Activated T-cell treated with anti-CD3 and anti-CD28 coated beads, Interleukin-2, amount 50 U/mL, for 4 hours (primary cell): ENCODE measurements around the gene ETNK2. TPM values are rescaled to one million over a fixed set of nuclear protein-coding genes. Genes with fewer than 3 reads are reported as not detected.

Experiments
- ATAC-seq, 2 donors: fragments of 200-7000 bp; cut with Tn5 transposase; one replicate each; pipeline ENCODE4 v1.10.0; 2021
- DNase-seq: peaks from one replicate; pipeline ENCODE4 v3.0.0-alpha.2; 2020
- H3K27me3 Mint-ChIP-seq: one replicate; pipeline ENCODE4 v1.8.0; 2021; ENCODE audit warnings: low read depth, mixed read lengths
- H3K36me3 Mint-ChIP-seq: one replicate; pipeline ENCODE4 v1.8.0; 2022; ENCODE audit warnings: mixed read lengths; ENCODE audit not compliant: insufficient read depth
- H3K4me1 Mint-ChIP-seq: one replicate; pipeline ENCODE4 v1.8.0; 2021; ENCODE audit warnings: low read depth, mixed read lengths
- H3K4me3 Mint-ChIP-seq: one replicate; pipeline ENCODE4 v1.8.0; 2021; ENCODE audit warnings: mild to moderate bottlenecking, moderate library complexity, mixed read lengths
- H3K9me3 Mint-ChIP-seq: one replicate; pipeline ENCODE4 v1.8.0; 2021; ENCODE audit warnings: mixed read lengths
- total RNA-seq, 3 donors: library from RNA; stranded (reverse); gene quantifications; one replicate each; pipeline ENCODE4 v1.2.1, GENCODE V29; 2021

ETNK2 gene
- total RNA-seq, 3 donors from 2014 or later: 0.79 to 1.2 (median 0.99) TPM

DNA sequence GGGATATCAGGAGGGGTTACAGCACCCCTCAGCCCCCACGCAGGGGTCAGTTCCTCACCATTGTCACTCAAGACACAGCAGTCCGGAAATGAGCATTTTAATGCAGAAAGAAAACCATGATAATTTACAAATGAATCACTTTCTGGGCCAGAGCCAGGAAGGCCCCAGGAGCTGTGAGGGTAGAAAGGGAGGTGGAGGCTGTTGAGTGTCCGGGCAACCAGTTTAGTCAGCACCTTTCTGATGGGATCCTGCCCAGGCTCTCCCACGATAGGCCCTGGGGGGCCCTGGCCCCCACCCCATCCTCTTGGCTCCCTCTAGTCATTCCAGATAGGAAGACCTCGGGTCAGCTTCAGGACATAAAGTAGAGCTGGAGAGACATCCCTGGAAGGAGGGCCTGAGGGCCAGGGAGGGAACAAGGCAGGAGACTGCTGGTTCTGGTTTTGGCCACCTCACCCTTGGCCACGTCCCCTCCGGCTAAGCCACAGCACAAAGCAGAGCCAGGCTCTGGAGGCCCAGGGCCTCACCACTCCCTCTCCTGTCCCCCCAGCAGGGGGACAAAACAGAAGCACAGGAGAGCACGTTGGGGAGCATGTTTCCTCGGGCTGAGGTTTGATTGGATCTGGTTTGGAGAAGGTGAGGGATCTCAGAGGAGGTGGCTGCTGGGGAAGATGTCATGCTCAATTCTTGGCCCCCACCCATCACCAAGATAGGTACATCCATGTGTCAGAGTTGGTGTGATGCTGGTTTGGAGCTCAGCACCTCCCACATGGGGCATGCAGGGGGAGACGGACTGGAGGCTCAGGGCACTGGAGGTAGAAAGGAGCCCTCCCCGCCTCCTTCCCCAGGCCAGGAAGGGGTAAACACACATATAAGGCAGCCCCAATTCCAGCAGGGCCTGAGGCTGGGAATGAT lies 20.6 kb downstream of the ETNK2 start:
- no peak for ATAC-seq
- Mint-ChIP-seq H3K4me3 (no peak overlapping the region), H3K27me3 (no peaks in the 10 kb centered on the region), H3K36me3 (no peaks in the 10 kb centered on the region), H3K4me1 (peaks cover 13% of the 10 kb centered on the region), H3K9me3 (no peaks in the 10 kb centered on the region)
- no peak for DNase-seq

DNA sequence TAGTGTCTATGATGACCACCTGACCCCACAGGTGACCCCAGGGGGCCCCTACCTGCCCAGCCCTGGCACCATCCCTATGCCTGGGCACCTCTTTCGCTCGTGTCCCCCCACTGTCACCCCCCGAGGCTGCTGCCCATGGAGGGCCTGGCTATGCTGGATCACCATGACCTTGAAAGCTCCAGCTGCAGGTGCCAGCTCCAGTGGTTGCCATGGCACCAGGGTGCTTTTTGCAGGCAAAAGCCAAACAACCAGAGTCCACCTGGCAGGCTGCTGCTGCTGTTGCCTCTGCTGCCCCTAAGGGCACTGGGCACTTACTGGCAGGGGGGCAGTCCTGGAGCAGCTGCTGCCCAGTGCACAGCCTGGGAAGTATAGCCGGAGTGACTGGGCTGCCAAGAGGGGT lies 21.7 kb downstream of the ETNK2 start:
- Mint-ChIP-seq H3K4me1 (peaks cover 13% of the 10 kb centered on the region), H3K36me3 (no peaks in the 10 kb centered on the region), H3K9me3 (no peaks in the 10 kb centered on the region), H3K27me3 (no peaks in the 10 kb centered on the region), H3K4me3 (no peak overlapping the region)
- DNase-seq (no peak), ATAC-seq (no peak)

DNA sequence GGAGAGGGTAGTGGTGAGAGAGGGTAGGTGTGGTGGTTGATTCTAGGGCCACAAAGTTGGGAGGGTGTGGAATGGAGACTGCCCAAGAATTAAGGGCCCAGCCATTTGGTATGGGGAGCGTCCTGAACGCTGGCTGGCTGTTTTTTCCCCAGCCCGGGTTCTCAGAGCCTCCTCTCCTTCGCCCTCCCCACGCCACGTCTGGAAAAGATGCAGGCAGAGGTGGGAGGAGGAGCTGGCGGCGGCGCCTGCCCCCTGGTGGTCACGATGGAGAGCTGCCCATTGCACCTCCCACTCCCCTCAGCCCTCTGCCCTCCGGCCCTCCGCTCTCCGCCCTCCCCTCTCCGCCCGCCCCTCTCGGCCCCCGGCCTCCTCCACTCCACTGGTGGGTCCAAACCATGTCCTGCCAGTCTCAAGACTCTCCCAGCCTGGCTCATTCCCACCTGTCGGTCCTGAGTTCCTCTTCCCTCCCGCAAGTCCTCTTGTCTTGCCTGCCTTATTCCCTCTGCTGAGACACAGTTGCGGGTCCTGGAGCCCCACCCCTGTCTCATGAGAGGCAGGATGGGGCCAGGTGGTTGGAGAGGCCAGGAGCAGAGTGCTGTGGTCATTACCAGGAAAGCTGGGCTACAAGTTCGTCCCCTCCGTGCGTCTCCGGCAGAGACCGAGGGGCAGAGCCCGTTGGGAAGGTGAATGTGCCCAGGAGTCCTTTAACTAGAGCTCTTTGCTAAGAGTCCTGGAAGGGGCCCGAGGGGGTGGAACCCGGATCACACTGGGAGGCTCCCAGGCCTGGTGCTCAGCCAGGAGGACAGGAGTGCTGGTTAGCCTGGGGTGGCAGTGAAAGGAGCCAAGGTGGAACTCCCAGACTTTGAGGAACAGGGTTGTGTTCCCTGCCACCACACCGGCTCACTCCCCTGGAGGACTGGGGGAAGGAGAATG lies 22.6 kb downstream of the ETNK2 start:
- Mint-ChIP-seq H3K36me3 (no peaks in the 10 kb centered on the region), H3K9me3 (no peaks in the 10 kb centered on the region), H3K4me1 (peaks cover 13% of the 10 kb centered on the region), H3K27me3 (no peaks in the 10 kb centered on the region), H3K4me3 (no peak overlapping the region)
- peak; percentile 86 to 92 for ATAC-seq
- peak; percentile 50 for DNase-seq

DNA sequence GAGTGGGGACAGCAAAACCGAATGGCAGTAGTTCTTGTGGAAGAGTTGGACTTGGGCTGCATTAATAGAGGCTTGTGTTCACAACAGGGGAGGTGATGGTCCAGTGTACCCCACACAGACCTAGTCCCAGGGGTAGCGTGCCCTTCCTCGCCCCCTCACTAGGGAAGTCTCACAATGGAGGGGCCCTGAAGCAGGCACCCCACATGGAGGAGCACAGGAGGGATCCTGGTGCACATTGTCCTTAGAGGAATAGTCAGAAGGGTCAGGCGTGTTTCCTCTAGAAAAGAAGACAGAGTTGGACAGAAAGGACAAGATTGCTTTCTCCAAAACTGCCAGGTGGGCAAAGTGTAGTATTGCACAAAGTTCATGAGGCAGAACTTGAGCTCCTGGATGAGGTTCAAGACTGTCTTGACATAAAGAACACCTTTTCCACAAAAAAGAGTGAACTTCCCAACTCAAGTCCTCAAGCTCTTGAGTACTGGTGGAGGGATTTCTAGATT lies 23.3 kb downstream of the ETNK2 start:
- Mint-ChIP-seq H3K27me3 (no peaks in the 10 kb centered on the region), H3K4me3 (no peak overlapping the region), H3K9me3 (no peaks in the 10 kb centered on the region), H3K36me3 (no peaks in the 10 kb centered on the region), H3K4me1 (peaks cover 13% of the 10 kb centered on the region)
- DNase-seq (no peak), ATAC-seq (peak; percentile 8 to 19)

DNA sequence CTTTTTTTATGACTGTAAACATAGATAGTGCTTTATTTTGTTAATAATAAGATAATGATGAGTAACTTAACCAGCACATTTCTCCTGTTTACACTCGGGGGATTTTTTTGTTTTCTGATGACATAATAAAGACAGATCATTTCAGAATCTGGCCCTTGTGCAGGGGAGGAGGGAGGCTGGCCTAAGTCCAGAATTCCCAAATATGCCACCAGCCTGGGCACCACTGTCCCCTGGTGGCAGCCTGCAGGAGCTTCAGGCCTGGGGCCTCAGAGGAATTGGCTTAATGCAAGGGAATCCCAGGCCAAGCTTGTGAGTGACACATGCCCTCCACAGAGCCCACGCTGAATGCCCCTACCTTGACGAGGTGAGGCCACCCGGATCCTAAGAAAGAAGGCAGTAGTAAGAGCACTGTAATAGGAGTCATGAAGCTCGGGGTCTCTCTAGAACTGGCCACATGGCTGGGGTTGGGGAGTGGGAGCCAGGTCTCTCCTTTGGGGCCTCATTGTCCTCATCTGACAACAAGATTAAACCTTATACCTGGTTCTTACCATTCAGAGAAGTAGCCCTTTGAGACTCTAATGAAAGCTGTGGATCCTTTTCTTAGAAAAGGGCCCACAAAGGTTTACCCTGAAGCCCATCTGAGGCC lies 24.1 kb downstream of the ETNK2 start:
- no peak for DNase-seq
- no peaks in the 10 kb centered on the region for H3K36me3 Mint-ChIP-seq

DNA sequence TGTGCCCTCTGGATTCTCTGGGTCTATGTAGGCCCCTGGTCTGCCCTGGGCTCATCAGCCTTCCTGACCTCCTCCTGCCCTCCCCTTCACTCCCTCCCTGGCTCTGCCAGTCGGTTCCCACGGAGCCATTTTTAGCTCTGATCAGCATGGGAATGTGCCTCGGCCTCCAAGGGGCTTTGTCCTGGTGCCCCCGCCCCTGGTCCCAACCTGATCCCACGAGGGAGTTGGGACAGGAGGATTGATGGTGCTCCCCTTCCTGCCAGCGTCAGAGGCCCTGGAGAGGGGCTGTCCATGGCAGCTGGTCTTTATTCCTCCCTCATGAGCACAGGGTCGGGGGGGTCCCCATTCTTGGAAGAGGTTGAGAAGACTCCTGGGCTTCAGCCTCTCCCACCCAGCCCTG lies 24.9 kb downstream of the ETNK2 start:
- ATAC-seq: no peak
- H3K9me3 Mint-ChIP-seq: no peaks in the 10 kb centered on the region
- H3K36me3 Mint-ChIP-seq: no peaks in the 10 kb centered on the region

More for the DNA sequence above, 24.1 kb downstream of the ETNK2 start:
- Mint-ChIP-seq H3K4me3 (no peak overlapping the region), H3K9me3 (no peaks in the 10 kb centered on the region), H3K27me3 (no peaks in the 10 kb centered on the region), H3K4me1 (peaks cover 13% of the 10 kb centered on the region)
- ATAC-seq: no peak

DNA sequence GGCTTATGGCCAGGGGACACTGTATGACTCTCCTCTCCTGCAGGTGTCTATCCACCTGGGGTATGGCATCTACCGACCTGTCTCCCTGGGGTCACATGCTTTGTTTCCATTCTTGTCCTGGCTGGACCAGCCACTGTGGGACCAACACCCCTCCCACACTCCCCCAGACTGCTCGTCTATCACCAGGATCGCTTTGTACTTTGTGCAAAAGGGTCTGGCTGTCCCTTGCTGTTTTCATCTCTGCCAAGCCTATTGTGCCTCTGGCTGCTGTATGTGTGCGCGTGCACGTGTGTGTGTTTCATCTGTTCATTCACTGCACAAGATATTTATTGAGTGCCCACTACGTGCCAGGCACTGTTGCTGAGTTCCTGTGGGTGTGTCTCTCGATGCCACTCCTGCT lies 25.5 kb downstream of the ETNK2 start:
- DNase-seq: no peak
- ATAC-seq: no peak
- Mint-ChIP-seq H3K36me3 (no peaks in the 10 kb centered on the region), H3K4me1 (peaks cover 13% of the 10 kb centered on the region), H3K4me3 (no peak overlapping the region), H3K9me3 (no peaks in the 10 kb centered on the region), H3K27me3 (no peaks in the 10 kb centered on the region)

More for the DNA sequence above, 24.9 kb downstream of the ETNK2 start:
- peaks cover 13% of the 10 kb centered on the region for H3K4me1 Mint-ChIP-seq
- H3K4me3 Mint-ChIP-seq: no peak overlapping the region
- DNase-seq: no peak
- no peaks in the 10 kb centered on the region for H3K27me3 Mint-ChIP-seq

DNA sequence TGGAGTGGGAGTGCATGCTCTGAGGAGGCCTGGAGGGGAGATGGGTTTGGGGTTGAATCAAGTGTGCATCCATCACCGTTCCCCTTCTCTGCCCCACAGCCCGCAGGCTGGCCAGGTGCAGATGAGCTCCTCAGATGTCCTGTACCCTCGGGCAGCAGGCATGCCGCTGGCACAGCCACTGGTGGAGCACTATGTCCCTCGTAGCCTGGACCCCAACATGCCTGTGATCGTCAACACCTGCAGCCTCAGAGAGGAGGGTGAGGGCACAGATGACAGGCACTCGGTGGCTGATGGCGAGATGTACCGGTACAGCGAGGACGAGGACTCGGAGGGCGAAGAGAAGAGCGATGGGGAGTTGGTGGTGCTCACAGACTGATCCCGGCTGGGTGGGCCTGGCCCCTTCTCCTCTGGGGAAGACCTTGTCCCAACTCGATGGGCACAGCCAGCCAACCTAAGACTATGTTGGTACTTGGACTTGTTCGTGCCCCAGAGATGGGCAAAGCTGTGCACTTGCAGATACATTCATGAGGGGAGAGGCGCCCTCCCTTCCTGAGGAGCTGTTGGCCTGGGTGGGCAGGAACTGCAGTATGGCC lies 26.0 kb downstream of the ETNK2 start:
- ATAC-seq (no peak), DNase-seq (no peak)
- Mint-ChIP-seq H3K36me3 (no peaks in the 10 kb centered on the region), H3K27me3 (no peaks in the 10 kb centered on the region), H3K4me3 (no peak overlapping the region), H3K4me1 (peaks cover 13% of the 10 kb centered on the region), H3K9me3 (no peaks in the 10 kb centered on the region)

DNA sequence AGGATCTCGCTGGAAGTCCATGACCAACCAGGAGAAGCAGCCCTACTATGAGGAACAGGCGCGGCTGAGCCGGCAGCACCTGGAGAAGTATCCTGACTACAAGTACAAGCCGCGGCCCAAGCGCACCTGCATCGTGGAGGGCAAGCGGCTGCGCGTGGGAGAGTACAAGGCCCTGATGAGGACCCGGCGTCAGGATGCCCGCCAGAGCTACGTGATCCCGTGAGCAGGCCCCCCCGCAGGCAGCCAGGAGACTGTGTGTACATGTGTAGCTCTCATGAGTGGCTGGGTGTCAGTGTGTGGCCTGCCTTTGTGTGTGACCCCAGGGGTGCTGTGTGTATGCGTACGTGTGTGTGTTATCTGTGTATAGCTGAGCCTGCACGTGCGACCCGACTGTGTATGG lies 27.2 kb downstream of the ETNK2 start:
- ATAC-seq (no peak), DNase-seq (no peak)
- H3K4me1 Mint-ChIP-seq: peaks cover 13% of the 10 kb centered on the region
- no peaks in the 10 kb centered on the region for H3K36me3 Mint-ChIP-seq
- H3K9me3 Mint-ChIP-seq: no peaks in the 10 kb centered on the region
- no peaks in the 10 kb centered on the region for H3K27me3 Mint-ChIP-seq
- H3K4me3 Mint-ChIP-seq: no peak overlapping the region

DNA sequence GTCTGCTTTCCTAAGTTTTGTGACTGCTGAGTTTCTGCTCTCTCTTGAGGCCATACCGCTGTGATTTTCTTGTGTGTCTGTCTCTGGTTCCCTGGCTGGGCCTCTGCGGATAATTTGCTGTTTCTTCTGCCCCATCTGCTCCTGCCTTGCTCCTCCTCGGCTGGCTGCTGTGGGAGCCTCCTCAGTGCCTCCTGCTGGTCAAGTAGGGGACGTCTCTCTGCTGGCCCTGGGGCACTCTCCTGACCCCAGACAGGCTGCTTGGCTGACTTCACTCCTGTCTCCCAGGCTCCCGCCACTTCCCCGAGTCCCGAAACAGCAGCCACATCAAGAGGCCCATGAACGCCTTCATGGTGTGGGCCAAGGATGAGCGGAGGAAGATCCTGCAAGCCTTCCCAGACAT lies 28.5 kb downstream of the ETNK2 start:
- no peak overlapping the region for H3K4me3 Mint-ChIP-seq
- H3K4me1 Mint-ChIP-seq: peaks cover 3% of the 10 kb centered on the region
- H3K9me3 Mint-ChIP-seq: no peaks in the 10 kb centered on the region
- DNase-seq (no peak), ATAC-seq (no peak)
- no peaks in the 10 kb centered on the region for H3K27me3 Mint-ChIP-seq
- no peaks in the 10 kb centered on the region for H3K36me3 Mint-ChIP-seq

DNA sequence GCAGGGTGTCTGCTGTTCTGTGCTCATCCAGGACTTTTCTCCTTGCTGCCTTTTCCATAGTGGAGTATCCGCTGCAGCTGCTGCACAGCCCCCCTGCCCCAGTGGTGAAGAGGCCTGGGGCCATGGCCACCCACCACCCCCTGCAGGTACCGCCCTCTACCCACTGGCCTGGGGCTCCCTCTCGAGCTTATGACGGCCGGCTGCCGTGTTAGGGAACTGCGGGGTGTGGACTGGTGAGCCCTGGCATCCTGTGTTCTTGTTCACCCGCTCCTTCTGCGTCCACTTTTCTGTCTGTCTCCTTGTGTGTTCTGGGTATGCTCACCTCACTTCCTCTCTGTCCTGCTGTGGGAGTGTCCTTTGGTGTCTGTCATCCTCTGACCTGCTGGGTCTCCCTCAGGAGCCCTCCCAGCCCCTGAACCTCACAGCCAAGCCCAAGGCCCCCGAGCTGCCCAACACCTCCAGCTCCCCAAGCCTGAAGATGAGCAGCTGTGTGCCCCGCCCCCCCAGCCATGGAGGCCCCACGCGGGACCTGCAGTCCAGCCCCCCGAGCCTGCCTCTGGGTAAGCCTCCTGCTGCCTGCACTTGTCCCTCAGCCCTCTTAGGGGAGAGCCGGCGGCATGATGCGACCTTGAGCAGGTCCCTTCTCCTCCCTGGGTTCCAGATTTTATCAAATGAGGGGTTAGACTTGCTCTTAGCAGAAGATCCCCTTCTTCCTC lies 29.8 kb downstream of the ETNK2 start:
- DNase-seq: no peak
- no peaks in the 10 kb centered on the region for H3K27me3 Mint-ChIP-seq
- H3K4me1 Mint-ChIP-seq: no peaks in the 10 kb centered on the region
- ATAC-seq: no peak
- no peaks in the 10 kb centered on the region for H3K9me3 Mint-ChIP-seq
- no peaks in the 10 kb centered on the region for H3K36me3 Mint-ChIP-seq
- H3K4me3 Mint-ChIP-seq: no peak overlapping the region

DNA sequence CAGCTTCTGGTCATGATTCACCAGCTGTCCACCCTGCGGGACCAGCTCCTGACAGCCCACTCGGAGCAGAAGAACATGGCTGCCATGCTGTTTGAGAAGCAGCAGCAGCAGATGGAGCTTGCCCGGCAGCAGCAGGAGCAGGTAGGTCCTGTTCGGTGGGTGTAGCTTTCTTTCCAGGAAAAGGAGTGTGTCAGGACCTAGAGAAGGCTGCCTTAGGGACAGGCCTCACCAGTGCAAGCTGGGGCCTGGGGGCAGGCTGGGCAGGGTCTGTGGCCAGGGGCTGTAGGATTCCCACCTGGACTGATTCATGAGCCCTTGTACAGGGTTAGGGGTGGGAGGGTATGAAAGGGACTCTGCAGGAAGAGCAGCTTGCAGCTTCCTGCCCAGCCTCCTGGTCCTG lies 35.3 kb downstream of the ETNK2 start:
- Mint-ChIP-seq H3K27me3 (no peaks in the 10 kb centered on the region), H3K9me3 (no peaks in the 10 kb centered on the region), H3K36me3 (no peaks in the 10 kb centered on the region), H3K4me1 (no peaks in the 10 kb centered on the region), H3K4me3 (no peak overlapping the region)
- ATAC-seq (no peak), DNase-seq (no peak)

DNA sequence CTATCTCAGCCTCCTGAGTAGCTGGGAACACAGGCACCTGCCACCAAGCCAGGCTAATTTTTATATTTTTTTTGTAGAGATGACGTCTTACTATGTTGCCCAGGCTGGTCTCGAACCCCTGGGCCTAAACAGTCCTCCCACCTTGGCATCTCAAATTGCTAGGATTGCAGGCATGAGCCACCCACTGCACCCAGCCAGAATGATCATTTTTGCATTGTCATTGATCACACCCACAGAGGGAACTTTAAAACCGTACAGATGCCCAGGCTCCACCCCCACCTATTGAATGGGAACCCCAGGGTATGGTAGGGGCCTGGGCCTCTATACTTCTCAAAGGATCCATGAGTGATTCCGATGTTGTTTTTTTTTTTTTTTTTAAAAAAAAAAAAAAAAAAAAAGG lies 36.7 kb downstream of the ETNK2 start:
- ATAC-seq (no peak), DNase-seq (no peak)
- Mint-ChIP-seq H3K4me3 (no peak overlapping the region), H3K9me3 (no peaks in the 10 kb centered on the region), H3K4me1 (no peaks in the 10 kb centered on the region), H3K36me3 (no peaks in the 10 kb centered on the region), H3K27me3 (no peaks in the 10 kb centered on the region)
